Fibroblast of villous mesenchyme (primary cell): ENCODE results near the gene HPCA. TPM values are rescaled to one million over a fixed set of nuclear protein-coding genes. Genes with fewer than 3 reads are reported as not detected.

Experiments used
- DNase-seq: peaks from one replicate; pipeline ENCODE4 v3.0.0-alpha.2; 2010; ENCODE audit warnings: low read depth
- H3K4me3 ChIP-seq: 2 replicates; pipeline ENCODE4 v1.5.1; 2011; ENCODE audit warnings: low read depth, mild to moderate bottlenecking, low read length
- CTCF ChIP-seq: IDR thresholded peaks from 2 replicates; pipeline ENCODE4 v1.5.1; 2012; ENCODE audit warnings: low read depth, mild to moderate bottlenecking, low read length; ENCODE audit not compliant: insufficient read depth
- total RNA-seq: library from RNA; depleted of rRNA; stranded (reverse); fragments of >200 nt; gene quantifications from 2 replicates; pipeline ENCODE4 v1.2.3, GENCODE V29; 2012

HPCA gene
- total RNA-seq, 1 donor: not detected

GRCh38 chr1:32871364-32872191 lies 14.7 kb upstream of the HPCA start:
- no peak for DNase-seq
- H3K4me3 ChIP-seq: peak overlapping the region; percentile 48
- no peak for TF ChIP-seq CTCF

- DNase-seq: no peak
- H3K4me3 ChIP-seq: no peak overlapping the region
- TF ChIP-seq CTCF: no peak
These were observed 14.2 kb upstream of the HPCA start for GRCh38 chr1:32872192-32872460.

- no peak overlapping the region for H3K4me3 ChIP-seq
- no peak for DNase-seq
- TF ChIP-seq CTCF: no peak
These were observed 12.8 kb upstream of the HPCA start for GRCh38 chr1:32873484-32873883.

- no peak overlapping the region for H3K4me3 ChIP-seq
- no peak for TF ChIP-seq CTCF
These were observed 11.2 kb upstream of the HPCA start for GRCh38 chr1:32874860-32875752.

GRCh38 chr1:32876341-32877210 lies 9.7 kb upstream of the HPCA start:
- peak; percentile 50 for DNase-seq
- no peak overlapping the region for H3K4me3 ChIP-seq
- TF ChIP-seq CTCF: peak; percentile 92

More at GRCh38 chr1:32874860-32875752, 11.2 kb upstream of the HPCA start:
- DNase-seq: no peak
